Right forelimb (tissue), 1 donor: ENCODE results near the gene GRAMD1B.

Source experiments
- DNase-seq: peaks from one replicate; pipeline ENCODE4 v3.0.0-alpha.2; 2018

The GRAMD1B gene

GRCh38 chr11:123409456-123410217, 20.4 kb upstream of the GRAMD1B start:
- no peak for DNase-seq

- no peak for DNase-seq
Measured at GRCh38 chr11:123410218-123410549, 19.9 kb upstream of the GRAMD1B start.

- DNase-seq, result no peak
Measured at GRCh38 chr11:123413636-123414035, 16.4 kb upstream of the GRAMD1B start.

GRCh38 chr11:123416566-123416965, 13.5 kb upstream of the GRAMD1B start:
- DNase-seq, result no peak

- no peak for DNase-seq
Measured at GRCh38 chr11:123418351-123419114, 11.5 kb upstream of the GRAMD1B start.

GRCh38 chr11:123419731-123420452, 10.2 kb upstream of the GRAMD1B start:
- no peak for DNase-seq

GRCh38 chr11:123421589-123421988, 8.5 kb upstream of the GRAMD1B start:
- DNase-seq, result no peak

GRCh38 chr11:123425367-123425766, 4.7 kb upstream of the GRAMD1B start:
- no peak for DNase-seq

GRCh38 chr11:123426789-123427188, 3.3 kb upstream of the GRAMD1B start:
- no peak for DNase-seq

- DNase-seq, result no peak
Measured at GRCh38 chr11:123427405-123427804, 2.7 kb upstream of the GRAMD1B start.

- no peak for DNase-seq
Measured at GRCh38 chr11:123428116-123428715, 1.9 kb upstream of the GRAMD1B start.

- no peak for DNase-seq
Measured at GRCh38 chr11:123429336-123429735, 733 bp upstream of the GRAMD1B start.

- DNase-seq, result peak; percentile 71
Measured at GRCh38 chr11:123430721-123431497, 840 bp downstream of the GRAMD1B start.

- no peak for DNase-seq
Measured at GRCh38 chr11:123431619-123432018, 1.6 kb downstream of the GRAMD1B start.

GRCh38 chr11:123434262-123434661, 4.2 kb downstream of the GRAMD1B start:
- DNase-seq, result no peak

GRCh38 chr11:123434911-123435310, 4.8 kb downstream of the GRAMD1B start:
- DNase-seq, result no peak

- DNase-seq, result no peak
Measured at GRCh38 chr11:123437236-123437979, 7.3 kb downstream of the GRAMD1B start.

GRCh38 chr11:123438131-123438627, 8.1 kb downstream of the GRAMD1B start:
- DNase-seq, result no peak

GRCh38 chr11:123439616-123440015, 9.5 kb downstream of the GRAMD1B start:
- no peak for DNase-seq

GRCh38 chr11:123441161-123441560, 11.1 kb downstream of the GRAMD1B start:
- no peak for DNase-seq

- DNase-seq, result no peak
Measured at GRCh38 chr11:123443851-123444623, 14.0 kb downstream of the GRAMD1B start.
